Loucy (cell line): Measurements from ENCODE around the gene FITM1.

Experiments used
- EZH2phosphoT487 ChIP-seq: fragments of 200-600 bp; IDR thresholded peaks from 2 replicates; pipeline ENCODE4 v1.6.1; 2018; ENCODE audit warnings: antibody characterized with exemption, mild to moderate bottlenecking, moderate library complexity, borderline replicate concordance
- TF ChIP-seq, protein P1 (sequence below): fragments of 200-600 bp; sonication (generic); conservative IDR thresholded peaks from 2 replicates; pipeline ENCODE4 v1.5.1; 2014; ENCODE audit warnings: mild to moderate bottlenecking, antibody characterized with exemption, low read length

DNA sequence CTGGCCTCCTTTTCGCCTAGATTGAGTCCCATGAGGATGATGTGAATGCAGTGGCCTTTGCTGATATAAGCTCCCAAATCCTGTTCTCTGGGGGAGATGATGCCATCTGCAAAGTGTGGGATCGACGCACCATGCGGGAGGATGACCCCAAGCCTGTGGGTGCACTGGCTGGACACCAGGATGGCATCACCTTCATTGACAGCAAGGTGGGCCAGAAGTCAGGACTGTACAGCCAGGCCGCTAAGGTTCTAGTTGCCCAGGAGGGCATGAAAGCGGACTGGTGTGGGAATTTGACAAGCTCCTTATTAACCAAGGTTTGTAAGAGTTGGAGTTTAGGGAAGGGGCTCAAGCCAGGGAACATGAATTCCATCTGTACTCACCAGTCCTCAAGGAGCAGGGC lies 10.8 kb upstream of the FITM1 start:
- TF ChIP-seq, protein P1, sequence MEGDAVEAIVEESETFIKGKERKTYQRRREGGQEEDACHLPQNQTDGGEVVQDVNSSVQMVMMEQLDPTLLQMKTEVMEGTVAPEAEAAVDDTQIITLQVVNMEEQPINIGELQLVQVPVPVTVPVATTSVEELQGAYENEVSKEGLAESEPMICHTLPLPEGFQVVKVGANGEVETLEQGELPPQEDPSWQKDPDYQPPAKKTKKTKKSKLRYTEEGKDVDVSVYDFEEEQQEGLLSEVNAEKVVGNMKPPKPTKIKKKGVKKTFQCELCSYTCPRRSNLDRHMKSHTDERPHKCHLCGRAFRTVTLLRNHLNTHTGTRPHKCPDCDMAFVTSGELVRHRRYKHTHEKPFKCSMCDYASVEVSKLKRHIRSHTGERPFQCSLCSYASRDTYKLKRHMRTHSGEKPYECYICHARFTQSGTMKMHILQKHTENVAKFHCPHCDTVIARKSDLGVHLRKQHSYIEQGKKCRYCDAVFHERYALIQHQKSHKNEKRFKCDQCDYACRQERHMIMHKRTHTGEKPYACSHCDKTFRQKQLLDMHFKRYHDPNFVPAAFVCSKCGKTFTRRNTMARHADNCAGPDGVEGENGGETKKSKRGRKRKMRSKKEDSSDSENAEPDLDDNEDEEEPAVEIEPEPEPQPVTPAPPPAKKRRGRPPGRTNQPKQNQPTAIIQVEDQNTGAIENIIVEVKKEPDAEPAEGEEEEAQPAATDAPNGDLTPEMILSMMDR, result no peak
- TF ChIP-seq EZH2phosphoT487, result no peak
